Transverse colon (tissue), 4 donors: ENCODE results near the gene WASF2. TPM values are rescaled to one million over a fixed set of nuclear protein-coding genes. Genes with fewer than 3 reads are reported as not detected.

Source experiments
- DNase-seq: peaks from one replicate; pipeline ENCODE4 v3.0.0-alpha.2; 2019
- H3K27ac ChIP-seq, 4 donors: fragments of 200-600 bp; sonication (generic); 2 replicates each; pipeline ENCODE4 v1.5.1; 2016 to 2018; ENCODE audit warnings: inconsistent platforms in 4 of 4
- H3K27me3 ChIP-seq: fragments of 200-600 bp; sonication (generic); 2 replicates; pipeline ENCODE4 v1.5.1; 2017; ENCODE audit warnings: inconsistent platforms
- H3K36me3 ChIP-seq, 4 donors: fragments of 200-600 bp; sonication (generic); 2 replicates each; pipeline ENCODE4 v1.5.1; 2017 to 2019; ENCODE audit warnings: inconsistent platforms in 4 of 4
- H3K4me1 ChIP-seq, 4 donors: fragments of 200-600 bp; sonication (generic); 2 replicates each; pipeline ENCODE4 v1.5.1; 2017 to 2020; ENCODE audit warnings: inconsistent platforms in 4 of 4
- H3K4me3 ChIP-seq, 4 donors: fragments of 200-600 bp; sonication (generic); 1 replicate in 1 of 4; 2 replicates in 3 of 4; pipeline versions ENCODE4 v1.5.1 to v1.6.1; 2017 to 2019; ENCODE audit warnings: inconsistent platforms in 4 of 4
- H3K9me3 ChIP-seq, 2 donors: fragments of 200-600 bp; sonication (generic); 2 replicates each; pipeline ENCODE4 v1.5.1; 2017 to 2019; ENCODE audit warnings: inconsistent platforms in 2 of 2
- CTCF ChIP-seq, 5 experiments: fragments of 200-600 bp in 3 of 5; fragments of 450-650 bp in 2 of 5; sonication (generic) in 3 of 5; IDR thresholded peaks; 1 replicate in 2 of 5; 2 replicates in 3 of 5; pipeline ENCODE4 v1.5.1; 2016 to 2017; ENCODE audit warnings: antibody characterized with exemption in 5 of 5, inconsistent platforms in 3 of 5, mild to moderate bottlenecking in 2 of 5, moderate library complexity in 1 of 5
- EP300 ChIP-seq: sonication (generic); formaldehyde crosslinking; IDR thresholded peaks from one replicate; pipeline ENCODE4 v1.6.1; 2017; ENCODE audit warnings: antibody characterized with exemption, low read depth
- POLR2A ChIP-seq: fragments of 450-650 bp; IDR thresholded peaks from one replicate; pipeline ENCODE4 v1.6.1; 2016; ENCODE audit warnings: antibody characterized with exemption, mild to moderate bottlenecking, moderate library complexity
- POLR2AphosphoS5 ChIP-seq, 3 donors: sonication (generic); formaldehyde crosslinking; IDR thresholded peaks; one replicate each; pipeline ENCODE4 v1.6.1; 2016; ENCODE audit warnings: antibody characterized with exemption in 3 of 3
- WGBS, 2 donors: methylation state at CpG; one replicate each; pipeline ENCODE4 v1.1.5; 2018; ENCODE audit warnings: low coverage in 1 of 2; 5-methylcytosine and 5-hydroxymethylcytosine counted together
- in situ Hi-C, 4 donors: fragments of 200-750 bp; cut with MboI; loops; one replicate each; pipeline versions ENCODE4 v1.15.0 to v1.15.1; 2017; ENCODE audit warnings: low sequenced_read_pairs in 3 of 4, low pct_ligation_motif_present in 1 of 4, low pct_unique_long_range_greater_than_20kb in 1 of 4
- intact Hi-C: fragments of 100-400 bp; cut with DNase I; formaldehyde crosslinking; loops from one replicate; pipeline ENCODE4 v1.15.1; 2023; ENCODE audit warnings: low total_unique reads
- total RNA-seq, 4 donors: library from RNA; depleted of rRNA; stranded (reverse); fragments of >200 nt; gene quantifications; one replicate each; pipeline ENCODE4 v1.1.0, GENCODE V29; 2016

The WASF2 gene
- total RNA-seq, 4 donors from 2014 or later: 34.6 to 114 (median 60.9) TPM

GRCh38 chr1:27527223-27527889 is 37.4 kb upstream of the WASF2 start:
- 0 to 15% methylated on average over 2 to 24 of the region's 27 CpGs for WGBS, 2 donors
- Histone ChIP-seq H3K36me3 (no peaks in the 10 kb centered on the region), H3K4me1 (peaks cover 47 to 70% (median 60%) of the 10 kb centered on the region in 4 donors), H3K27me3 (no peaks in the 10 kb centered on the region), H3K4me3 (peak overlapping the region; percentile 32 to 55 (median 42)), H3K27ac (peak overlapping the region; percentile 86 to 98 (median 90)), H3K9me3 (no peaks in the 10 kb centered on the region)
- intact Hi-C loops (no loop called here), in situ Hi-C loops (no loop called here)
- TF ChIP-seq POLR2AphosphoS5 (IDR thresholded peaks at IDR 0.05) (peak in 2 of 3 donors; percentile 55 to 62), EP300 (no peak)
- DNase-seq: peak; percentile 66

GRCh38 chr1:27526569-27527222 is 36.7 kb upstream of the WASF2 start:
- peaks cover 53 to 77% (median 65%) of the 10 kb centered on the region in 4 donors for H3K4me1 ChIP-seq
- WGBS, 2 donors: 37% methylated on average over 10 of the region's 10 CpGs; no CpG with 5 or more reads in 1 of the 2 donors
- H3K27ac ChIP-seq: peak overlapping the region; percentile 86 to 98 (median 90)
- no peaks in the 10 kb centered on the region for H3K9me3 ChIP-seq
- no peaks in the 10 kb centered on the region for H3K27me3 ChIP-seq
- in situ Hi-C loops: no loop called here
- TF ChIP-seq EP300 (no peak), CTCF (IDR thresholded peaks at IDR 0.05) (no peak), POLR2AphosphoS5 (IDR thresholded peaks at IDR 0.05) (no peak), POLR2A (no peak)
- H3K36me3 ChIP-seq: no peaks in the 10 kb centered on the region
- H3K4me3 ChIP-seq: peak overlapping the region in 1 of 4 donors; percentile 55
- no peak for DNase-seq
- intact Hi-C loops: no loop called here

GRCh38 chr1:27525296-27526272 is 35.6 kb upstream of the WASF2 start:
- intact Hi-C loops: no loop called here
- DNase-seq: peak; percentile 75
- Histone ChIP-seq H3K36me3 (no peaks in the 10 kb centered on the region), H3K27me3 (no peaks in the 10 kb centered on the region), H3K4me3 (peak overlapping the region in 2 of 4 donors; percentile 10 to 27), H3K9me3 (no peaks in the 10 kb centered on the region), H3K27ac (peak overlapping the region; percentile 86 to 98 (median 90)), H3K4me1 (peaks cover 65 to 88% (median 76%) of the 10 kb centered on the region in 4 donors)
- 35 to 40% methylated on average over 2 to 16 of the region's 16 CpGs for WGBS, 2 donors
- in situ Hi-C loops: no loop called here
- TF ChIP-seq CTCF (IDR thresholded peaks at IDR 0.05) (no peak), POLR2A (no peak), POLR2AphosphoS5 (IDR thresholded peaks at IDR 0.05) (no peak), EP300 (no peak)

GRCh38 chr1:27523337-27524020 is 33.5 kb upstream of the WASF2 start:
- Histone ChIP-seq H3K27me3 (no peaks in the 10 kb centered on the region), H3K4me3 (peak overlapping the region in 1 of 4 donors; percentile 4), H3K9me3 (no peaks in the 10 kb centered on the region), H3K27ac (peak overlapping the region; percentile 52 to 91 (median 69)), H3K4me1 (peaks cover 65 to 98% (median 84%) of the 10 kb centered on the region in 4 donors), H3K36me3 (no peaks in the 10 kb centered on the region)
- in situ Hi-C loops: no loop called here
- TF ChIP-seq POLR2A (no peak), CTCF (IDR thresholded peaks at IDR 0.05) (peak in 2 of 5 experiments; percentile 3 to 5)
- intact Hi-C loops: no loop called here
- 45 to 63% methylated on average over 8 of the region's 8 CpGs for WGBS, 2 donors
- DNase-seq: no peak
